ENCODE measurements around the gene AHRR. TPM values are rescaled to one million over a fixed set of nuclear protein-coding genes. Genes with fewer than 3 reads are reported as not detected.
"Not testable (repeated sequence)": the region's sequence is repeated elsewhere in the genome, so short reads cannot be mapped to it uniquely, and the experiment has no call there.

The AHRR gene
- total RNA-seq = 5.1 TPM

DNA sequence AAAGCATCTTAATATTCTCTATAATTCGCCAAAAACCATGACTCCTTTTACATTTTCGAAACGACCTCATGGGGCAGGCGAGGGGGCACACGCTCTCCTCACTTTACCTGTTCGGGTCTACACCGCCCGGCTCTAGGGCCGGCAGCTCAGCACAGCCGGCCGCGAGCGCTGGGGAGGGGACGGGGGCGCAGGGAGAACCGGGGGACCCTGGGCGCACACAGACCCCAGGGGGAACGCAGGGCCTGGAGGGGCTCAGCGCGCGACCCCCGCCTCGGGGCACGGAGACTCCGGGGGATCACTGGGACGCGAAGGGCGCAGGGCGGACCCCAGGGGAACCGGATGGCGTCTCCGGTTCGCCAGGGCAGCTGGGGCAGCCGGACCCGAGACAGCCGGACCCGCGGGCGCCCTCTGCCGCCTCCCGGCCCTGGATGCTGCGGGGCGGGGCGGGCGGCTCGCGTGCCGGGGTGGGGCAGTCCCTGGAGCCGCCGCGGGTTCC lies at the start of gene AHRR:
Gene AHRR (plus strand): TSS at position 485 of the 496 bp plus-strand sequence. CDS start 22,189 bp downstream, outside the sequence.
- DNase-seq (ENCODE audit: low spot score) = no peak

GRCh38 chr5:271828-272167 lies 49.7 kb upstream of the AHRR start:
- intact Hi-C loops (cut with DNase I); ATAC-seq; DNase-seq (ENCODE audit: low spot score): not testable (repeated sequence)

More for the DNA sequence above, at the start of gene AHRR:
- intact Hi-C loops (cut with DNase I) = no loop called here
- ATAC-seq = no peak

GRCh38 chr5:273091-273490 lies 48.4 kb upstream of the AHRR start:
- ATAC-seq; intact Hi-C loops (cut with DNase I); DNase-seq (ENCODE audit: low spot score): not testable (repeated sequence)

GRCh38 chr5:273491-273890 lies 48.0 kb upstream of the AHRR start:
- DNase-seq (ENCODE audit: low spot score); intact Hi-C loops (cut with DNase I); ATAC-seq: not testable (repeated sequence)

DNA sequence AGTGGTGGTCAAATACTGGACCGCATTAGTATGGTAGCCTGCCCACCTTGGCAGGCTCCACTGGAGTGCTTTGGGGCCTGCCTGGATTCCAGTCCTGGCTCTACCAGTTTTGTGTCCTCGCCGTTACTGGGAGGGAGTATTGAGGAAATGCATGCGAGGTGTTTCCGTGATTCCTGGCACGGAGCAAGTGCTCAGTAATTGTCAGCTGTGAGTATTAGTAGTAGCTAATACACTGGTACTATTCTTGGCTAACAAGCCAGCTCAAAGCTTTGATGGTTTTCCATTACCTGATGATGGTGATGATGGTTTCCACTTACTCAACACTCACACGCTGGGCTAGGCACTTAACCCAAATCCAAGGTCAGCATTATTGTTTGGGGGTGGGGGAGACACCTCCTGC lies 47.2 kb upstream of the AHRR start:
- DNase-seq (ENCODE audit: low spot score); intact Hi-C loops (cut with DNase I); ATAC-seq: not testable (repeated sequence)

DNA sequence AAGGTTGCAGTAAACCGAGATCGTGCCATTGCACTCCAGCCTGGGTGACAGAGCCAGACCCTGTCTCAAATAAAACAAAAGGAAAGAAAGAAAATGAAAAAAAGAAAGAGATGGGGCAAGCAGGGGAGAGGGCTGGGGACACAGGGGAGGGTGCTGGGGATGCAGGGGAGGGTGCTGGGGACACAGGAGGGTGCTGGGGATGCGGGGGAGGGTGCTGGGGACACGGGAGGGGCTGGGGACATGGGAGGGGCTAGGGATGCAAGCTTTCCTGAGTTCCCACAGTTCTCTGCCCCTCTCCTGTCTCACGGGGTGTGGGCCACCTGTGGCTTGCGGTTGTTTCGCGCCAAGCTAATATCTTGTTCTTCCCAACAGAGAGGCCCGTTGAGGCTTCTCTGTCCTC lies 42.9 kb upstream of the AHRR start:
- ATAC-seq (no peak), DNase-seq (ENCODE audit: low spot score) (no peak)
- intact Hi-C loops (cut with DNase I) = no loop called here

- DNase-seq (ENCODE audit: low spot score); ATAC-seq; intact Hi-C loops (cut with DNase I): not testable (repeated sequence)
These were observed 42.4 kb upstream of the AHRR start for GRCh38 chr5:279051-279665.

- intact Hi-C loops (cut with DNase I) = no loop called here
- DNase-seq (ENCODE audit: low spot score) (no peak), ATAC-seq (no peak)
These were observed 35.4 kb upstream of the AHRR start for GRCh38 chr5:285991-286557.

- intact Hi-C loops (cut with DNase I); ATAC-seq; DNase-seq (ENCODE audit: low spot score): not testable (repeated sequence)
These were observed 31.3 kb upstream of the AHRR start for GRCh38 chr5:290200-290599.

DNA sequence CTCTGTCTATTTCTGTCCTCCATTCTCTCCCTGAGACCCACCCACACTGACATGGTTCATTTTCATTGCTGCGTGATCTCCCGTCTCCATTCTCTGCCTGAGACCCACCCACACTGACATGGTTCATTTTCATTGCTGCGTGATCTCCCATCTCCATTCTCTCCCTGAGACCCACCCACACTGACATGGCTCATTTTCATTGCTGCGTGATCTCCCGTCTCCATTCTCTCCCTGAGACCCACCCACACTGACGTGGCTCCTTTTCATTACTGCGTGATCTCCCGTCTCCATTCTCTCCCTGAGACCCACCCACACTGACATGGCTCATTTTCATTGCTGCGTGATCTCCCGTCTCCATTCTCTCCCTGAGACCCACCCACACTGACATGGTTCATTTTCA lies 30.2 kb upstream of the AHRR start:
- DNase-seq (ENCODE audit: low spot score); ATAC-seq; intact Hi-C loops (cut with DNase I): not testable (repeated sequence)

- ATAC-seq; intact Hi-C loops (cut with DNase I); DNase-seq (ENCODE audit: low spot score): not testable (repeated sequence)
These were observed 26.7 kb upstream of the AHRR start for GRCh38 chr5:294788-295187.

GRCh38 chr5:296207-296606 lies 25.3 kb upstream of the AHRR start:
- intact Hi-C loops (cut with DNase I); ATAC-seq; DNase-seq (ENCODE audit: low spot score): not testable (repeated sequence)

DNA sequence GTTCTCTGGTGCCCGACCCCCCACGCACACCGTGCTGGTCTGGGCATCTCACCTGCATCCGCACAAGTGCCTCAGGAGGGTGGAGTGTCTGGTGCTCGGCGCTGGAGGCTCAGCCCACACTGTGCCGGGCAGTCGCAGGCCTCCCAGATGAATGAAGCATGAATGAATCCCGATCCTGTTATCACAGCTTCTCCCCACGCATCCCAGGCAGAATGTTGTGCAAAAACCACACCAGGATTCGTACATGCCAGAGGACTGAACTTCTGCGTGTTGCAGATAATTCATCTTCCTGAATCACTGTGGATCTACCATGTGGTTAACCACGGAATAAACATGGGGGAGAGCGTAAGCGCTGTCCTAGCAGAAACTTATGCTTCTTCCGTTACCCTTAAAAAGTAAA lies 24.6 kb upstream of the AHRR start:
- ATAC-seq; DNase-seq (ENCODE audit: low spot score); intact Hi-C loops (cut with DNase I): not testable (repeated sequence)

DNA sequence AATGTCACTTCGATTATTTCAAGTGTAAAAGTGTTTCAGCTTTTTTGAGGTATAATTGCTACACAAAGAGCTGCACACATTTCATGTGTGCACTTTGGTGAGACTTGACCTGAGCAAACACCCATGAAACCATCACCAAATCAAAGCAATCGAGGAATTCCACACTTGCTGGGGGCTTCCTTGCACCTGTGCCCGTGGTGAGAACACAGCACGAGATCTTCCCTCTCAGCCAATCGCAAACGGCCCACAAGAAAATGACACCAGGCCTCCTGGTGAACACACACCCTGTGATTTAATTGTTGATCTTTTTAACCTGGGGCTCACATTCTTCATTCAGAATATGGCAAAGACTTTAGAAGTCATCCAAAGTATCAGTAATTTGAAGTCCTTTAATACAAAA lies 24.1 kb upstream of the AHRR start:
- intact Hi-C loops (cut with DNase I); ATAC-seq: not testable (repeated sequence)

GRCh38 chr5:297991-298736 lies 23.4 kb upstream of the AHRR start:
- intact Hi-C loops (cut with DNase I); ATAC-seq; DNase-seq (ENCODE audit: low spot score): not testable (repeated sequence)

More for the DNA sequence above, 24.1 kb upstream of the AHRR start:
- not testable (repeated sequence) for DNase-seq (ENCODE audit: low spot score)

GRCh38 chr5:298737-299125 lies 22.8 kb upstream of the AHRR start:
- DNase-seq (ENCODE audit: low spot score) (no peak), ATAC-seq (no peak)
- intact Hi-C loops (cut with DNase I) = no loop called here

GRCh38 chr5:299921-300320 lies 21.6 kb upstream of the AHRR start:
- ATAC-seq; intact Hi-C loops (cut with DNase I); DNase-seq (ENCODE audit: low spot score): not testable (repeated sequence)

DNA sequence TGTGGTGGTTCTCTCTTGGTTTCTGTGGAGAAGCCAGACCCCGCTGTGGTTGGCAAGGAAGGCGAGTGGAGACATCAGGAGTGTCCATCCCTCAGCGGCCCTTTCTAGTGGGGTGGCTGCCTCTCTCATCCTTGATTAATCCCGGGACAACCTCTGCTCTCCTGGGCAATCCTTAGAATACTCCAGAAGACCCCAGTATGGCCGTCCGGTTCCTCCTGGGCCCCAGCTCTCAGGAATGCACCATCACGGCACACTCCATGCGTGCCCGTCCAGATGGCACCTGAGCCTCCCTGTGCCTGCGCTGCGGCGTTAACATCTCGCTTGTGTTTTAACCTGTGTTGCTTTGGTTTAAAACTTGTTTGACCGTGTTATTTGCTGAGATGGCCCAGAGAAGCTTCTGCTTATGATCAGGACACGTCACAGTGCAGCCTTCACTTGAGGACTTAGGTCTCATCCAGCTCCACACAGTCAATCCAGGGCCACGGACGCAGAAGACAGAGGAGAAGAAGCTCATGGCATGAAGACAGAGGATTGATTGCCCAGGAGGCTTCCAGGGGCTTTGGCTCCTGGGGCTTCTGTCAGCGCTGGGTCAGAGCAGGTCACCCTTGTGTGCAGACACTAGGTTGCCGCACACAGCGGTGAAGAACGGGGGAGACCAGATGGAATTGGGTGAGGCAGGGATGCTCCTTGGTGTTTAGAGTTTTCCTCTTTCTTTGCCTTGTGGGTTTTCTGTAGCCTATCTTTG lies 20.7 kb upstream of the AHRR start:
- intact Hi-C loops (cut with DNase I); DNase-seq (ENCODE audit: low spot score); ATAC-seq: not testable (repeated sequence)

DNA sequence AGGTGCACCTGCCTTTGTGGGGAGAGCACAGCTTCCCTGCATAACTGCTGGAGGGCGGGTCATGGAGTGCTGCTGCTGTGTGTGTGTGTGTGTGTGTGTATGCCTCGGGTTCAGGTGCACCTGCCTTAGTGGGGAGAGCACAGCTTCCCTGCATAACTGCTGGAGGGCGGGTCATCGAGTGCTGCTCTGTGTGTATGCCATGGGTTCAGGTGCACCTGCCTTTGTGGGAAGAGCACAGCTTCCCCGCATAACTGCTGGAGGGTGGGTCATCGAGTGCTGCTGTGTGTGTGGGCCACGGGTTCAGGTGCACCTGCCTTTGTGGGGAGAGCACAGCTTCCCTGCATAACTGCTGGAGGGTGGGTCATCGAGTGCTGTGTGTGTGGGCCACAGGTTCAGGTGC lies 19.1 kb upstream of the AHRR start:
- intact Hi-C loops (cut with DNase I); ATAC-seq; DNase-seq (ENCODE audit: low spot score): not testable (repeated sequence)

Measured in sciatic nerve (tissue), 2 donors.